Right lobe of liver (tissue), 4 donors: ENCODE data around the gene EIF6.

ENCODE experiments used
- CTCF ChIP-seq, 4 donors: fragments of 200-600 bp in 3 of 4; fragments of 450-650 bp in 1 of 4; IDR thresholded peaks; one replicate each; pipeline versions ENCODE4 v1.5.1 to v1.8.0; 2016 to 2022; ENCODE audit warnings: antibody characterized with exemption in 4 of 4, mild to moderate bottlenecking in 2 of 4
- POLR2A ChIP-seq: fragments of 450-650 bp; IDR thresholded peaks from one replicate; pipeline ENCODE4 v1.6.1; 2017; ENCODE audit warnings: antibody characterized with exemption, mild to moderate bottlenecking
- donor health status: DM: no; HTN: no; CAD: no.
- donor health status: DM: no; HTN: no; CAD: no.
- donor health status: DM: no; HTN: yes; CAD: no.

- TF ChIP-seq CTCF (IDR thresholded peaks at IDR 0.05) (no peak), POLR2A (no peak)
Measured at GRCh38 chr20:35295674-35296073, 11.1 kb upstream of the EIF6 start.
